NB4 (cell line): ENCODE data around the gene RBM10.

Experiments
- CTCF ChIP-seq: IDR thresholded peaks from one replicate; pipeline ENCODE4 v1.5.1; 2012; ENCODE audit warnings: low read depth, low read length
- MYC ChIP-seq: IDR thresholded peaks from 2 replicates; pipeline ENCODE4 v1.6.1; 2011; ENCODE audit warnings: low read depth, low read length

- TF ChIP-seq CTCF = no peak
- TF ChIP-seq MYC = no peak
These were observed 78.6 kb downstream of the RBM10 start for GRCh38 chrX:47223476-47224250.
